HepG2 (cell line): ENCODE measurements around the gene DNAJC10.

ENCODE experiments used
- CBX2 ChIP-seq, 2 experiments: fragments of 200-600 bp in 1 of 2; sonication (generic); formaldehyde crosslinking in 1 of 2; IDR thresholded peaks; 2 replicates each; pipeline versions ENCODE4 v1.7.0 to v1.8.1; 2018 to 2022; ENCODE audit warnings: low read depth in 2 of 2, low read length in 1 of 2, mild to moderate bottlenecking in 1 of 2, missing genetic modification reagents in 1 of 2
- GABPA ChIP-seq, 2 experiments: IDR thresholded peaks; 2 replicates each; pipeline ENCODE4 v1.6.1; 2011 to 2016; ENCODE audit warnings: low read depth in 2 of 2, low read length in 1 of 2, missing biosample characterization in 1 of 2, missing genetic modification characterization in 1 of 2
- MAX ChIP-seq: IDR thresholded peaks from 2 replicates; pipeline ENCODE4 v1.6.1; 2012; ENCODE audit warnings: inconsistent platforms
- NKX3-1 ChIP-seq: sonication (generic); formaldehyde crosslinking; IDR thresholded peaks from 2 replicates; pipeline ENCODE4 v1.5.0; 2020; ENCODE audit warnings: missing genetic modification reagents
- SALL2 ChIP-seq: sonication (generic); formaldehyde crosslinking; IDR thresholded peaks from 2 replicates; pipeline ENCODE4 v1.8.1; 2023; ENCODE audit warnings: mild to moderate bottlenecking, missing genetic modification reagents, inconsistent platforms
- SP2 ChIP-seq: sonication (generic); formaldehyde crosslinking; IDR thresholded peaks from 2 replicates; pipeline ENCODE4 v1.5.1; 2020; ENCODE audit warnings: mild to moderate bottlenecking, missing genetic modification reagents
- U2AF2 ChIP-seq: fragments of 200-400 bp; formaldehyde crosslinking; IDR thresholded peaks from 2 replicates; pipeline ENCODE4 v1.6.1; 2017; ENCODE audit warnings: low read depth, mild to moderate bottlenecking, low read length

GRCh38 chr2:182810087-182810486 is 94.0 kb downstream of the DNAJC10 start:
- TF ChIP-seq MAX, result no peak
- no peak for TF ChIP-seq CBX2 (IDR thresholded peaks at IDR 0.05; ENCODE audit: low read depth, low read length)
- no peak for TF ChIP-seq CBX2 (CRISPR knock-in tag; IDR thresholded peaks at IDR 0.05; ENCODE audit: low read depth)
- no peak for TF ChIP-seq U2AF2
- TF ChIP-seq GABPA (IDR thresholded peaks at IDR 0.05; ENCODE audit: low read depth, low read length), result no peak
- no peak for TF ChIP-seq GABPA (CRISPR knock-in tag; IDR thresholded peaks at IDR 0.05; ENCODE audit: low read depth)
- TF ChIP-seq SALL2 (CRISPR knock-in tag), result no peak
- no peak for TF ChIP-seq SP2 (CRISPR knock-in tag)
- no peak for TF ChIP-seq NKX3-1 (CRISPR knock-in tag)
